Measurements from ENCODE around the gene HUNK. TPM values are rescaled to one million over a fixed set of nuclear protein-coding genes. Genes with fewer than 3 reads are reported as not detected.
"Not testable (repeated sequence)": the region's sequence is repeated elsewhere in the genome, so short reads cannot be mapped to it uniquely, and the experiment has no call there.

The HUNK gene
- total RNA-seq, 1 donor from 2014 or later = 0.77 TPM

DNA sequence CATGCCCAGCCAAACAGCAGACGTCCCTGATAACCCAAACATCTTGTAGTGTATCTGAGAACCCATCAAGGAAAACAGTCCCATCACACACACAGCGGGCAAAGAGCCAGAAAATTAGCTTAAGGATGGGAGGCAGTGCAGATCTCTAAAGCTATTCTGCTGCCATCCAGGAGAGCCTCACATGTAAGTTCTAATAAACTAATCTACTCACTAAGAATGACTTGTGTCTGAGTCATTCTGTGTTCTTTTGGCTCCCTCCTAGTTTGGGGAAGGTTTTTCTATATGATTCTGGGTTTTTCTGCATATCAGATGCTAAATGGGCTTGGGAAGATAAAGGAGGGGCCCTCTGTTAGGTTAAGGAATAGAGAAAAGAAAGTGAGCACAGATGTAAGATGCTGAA is 162.8 kb downstream of the HUNK start:
- DNase-seq (ENCODE audit: low read depth) (no peak), FAIRE-seq (no peak)
- Histone ChIP-seq H3K9me3 (ENCODE audit: insufficient read depth, low read depth, low read length) (peaks cover 3% of the 10 kb centered on the region), H3K27ac (ENCODE audit: low read depth, low read length) (no peak overlapping the region), H3K4me1 (ENCODE audit: insufficient read depth, low read length) (no peaks in the 10 kb centered on the region), H2AFZ (ENCODE audit: low read depth, low read length) (no peak overlapping the region), H3K4me2 (ENCODE audit: low read length) (no peak overlapping the region), H4K20me1 (ENCODE audit: insufficient read depth, low read length) (no peaks in the 10 kb centered on the region), H3K36me3 (ENCODE audit: insufficient read depth, low read length) (no peaks in the 10 kb centered on the region), H3K9ac (ENCODE audit: low read length) (no peak overlapping the region), H3K4me3 (ENCODE audit: insufficient read depth, low read depth, low read length) (no peak overlapping the region), H3K27me3 (ENCODE audit: insufficient read depth, low read length) (no peaks in the 10 kb centered on the region), H3K79me2 (ENCODE audit: insufficient read depth, low read length) (no peaks in the 10 kb centered on the region)
- peaks cover 7% of the 10 kb centered on the region for H3K9me3 Mint-ChIP-seq (ENCODE audit: unreplicated experiment)
- H3K36me3 Mint-ChIP-seq (ENCODE audit: low read depth, unreplicated experiment) = no peaks in the 10 kb centered on the region
- TF ChIP-seq, protein P1, sequence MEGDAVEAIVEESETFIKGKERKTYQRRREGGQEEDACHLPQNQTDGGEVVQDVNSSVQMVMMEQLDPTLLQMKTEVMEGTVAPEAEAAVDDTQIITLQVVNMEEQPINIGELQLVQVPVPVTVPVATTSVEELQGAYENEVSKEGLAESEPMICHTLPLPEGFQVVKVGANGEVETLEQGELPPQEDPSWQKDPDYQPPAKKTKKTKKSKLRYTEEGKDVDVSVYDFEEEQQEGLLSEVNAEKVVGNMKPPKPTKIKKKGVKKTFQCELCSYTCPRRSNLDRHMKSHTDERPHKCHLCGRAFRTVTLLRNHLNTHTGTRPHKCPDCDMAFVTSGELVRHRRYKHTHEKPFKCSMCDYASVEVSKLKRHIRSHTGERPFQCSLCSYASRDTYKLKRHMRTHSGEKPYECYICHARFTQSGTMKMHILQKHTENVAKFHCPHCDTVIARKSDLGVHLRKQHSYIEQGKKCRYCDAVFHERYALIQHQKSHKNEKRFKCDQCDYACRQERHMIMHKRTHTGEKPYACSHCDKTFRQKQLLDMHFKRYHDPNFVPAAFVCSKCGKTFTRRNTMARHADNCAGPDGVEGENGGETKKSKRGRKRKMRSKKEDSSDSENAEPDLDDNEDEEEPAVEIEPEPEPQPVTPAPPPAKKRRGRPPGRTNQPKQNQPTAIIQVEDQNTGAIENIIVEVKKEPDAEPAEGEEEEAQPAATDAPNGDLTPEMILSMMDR (IDR thresholded peaks at IDR 0.05; ENCODE audit: insufficient read depth, low read depth, low read length) = no peak
- TF ChIP-seq EZH2 (IDR thresholded peaks at IDR 0.05; ENCODE audit: insufficient read depth, low read length) = no peak
- H3K27ac Mint-ChIP-seq (ENCODE audit: unreplicated experiment) = no peak overlapping the region
- H3K27me3 Mint-ChIP-seq (ENCODE audit: low read depth, unreplicated experiment) = peaks cover 21% of the 10 kb centered on the region
- no peaks in the 10 kb centered on the region for H3K4me1 Mint-ChIP-seq (ENCODE audit: low read depth, unreplicated experiment)
- H3K4me3 Mint-ChIP-seq (ENCODE audit: unreplicated experiment) = no peak overlapping the region

DNA sequence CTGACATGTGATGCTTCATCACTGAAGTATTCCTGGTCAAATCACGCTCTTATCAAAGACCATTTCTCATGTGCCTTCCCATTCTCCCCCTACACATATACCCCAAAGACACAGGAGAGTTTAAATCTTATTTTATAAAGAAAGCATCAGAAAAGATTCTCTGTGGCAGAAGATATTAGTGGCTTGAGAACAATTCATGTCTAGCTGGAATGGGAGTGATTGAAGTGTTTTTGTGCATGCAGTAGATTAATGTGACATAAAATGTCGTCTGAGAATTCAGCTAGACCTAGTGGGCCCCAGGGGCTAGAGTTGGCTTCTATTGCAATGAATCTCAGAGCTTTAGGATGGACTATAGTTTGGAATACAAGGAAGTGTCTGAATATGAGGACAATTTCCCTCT is 163.9 kb downstream of the HUNK start:
- Mint-ChIP-seq H3K27ac (ENCODE audit: unreplicated experiment) (no peak overlapping the region), H3K27me3 (ENCODE audit: low read depth, unreplicated experiment) (peaks cover 23% of the 10 kb centered on the region), H3K4me1 (ENCODE audit: low read depth, unreplicated experiment) (no peaks in the 10 kb centered on the region), H3K9me3 (ENCODE audit: unreplicated experiment) (peaks cover 14% of the 10 kb centered on the region), H3K4me3 (ENCODE audit: unreplicated experiment) (no peak overlapping the region), H3K36me3 (ENCODE audit: low read depth, unreplicated experiment) (no peaks in the 10 kb centered on the region)
- Histone ChIP-seq H3K4me2 (ENCODE audit: low read length) (no peak overlapping the region), H3K27me3 (ENCODE audit: insufficient read depth, low read length) (no peaks in the 10 kb centered on the region), H3K4me1 (ENCODE audit: insufficient read depth, low read length) (no peaks in the 10 kb centered on the region), H3K27ac (ENCODE audit: low read depth, low read length) (no peak overlapping the region), H4K20me1 (ENCODE audit: insufficient read depth, low read length) (no peaks in the 10 kb centered on the region), H3K9me3 (ENCODE audit: insufficient read depth, low read depth, low read length) (peaks cover 1% of the 10 kb centered on the region), H2AFZ (ENCODE audit: low read depth, low read length) (no peak overlapping the region), H3K9ac (ENCODE audit: low read length) (no peak overlapping the region), H3K4me3 (ENCODE audit: insufficient read depth, low read depth, low read length) (no peak overlapping the region), H3K36me3 (ENCODE audit: insufficient read depth, low read length) (no peaks in the 10 kb centered on the region), H3K79me2 (ENCODE audit: insufficient read depth, low read length) (no peaks in the 10 kb centered on the region)
- FAIRE-seq (no peak), DNase-seq (ENCODE audit: low read depth) (no peak)
- TF ChIP-seq, protein P1 (IDR thresholded peaks at IDR 0.05; ENCODE audit: insufficient read depth, low read depth, low read length) = no peak
- TF ChIP-seq EZH2 (IDR thresholded peaks at IDR 0.05; ENCODE audit: insufficient read depth, low read length) = no peak

DNA sequence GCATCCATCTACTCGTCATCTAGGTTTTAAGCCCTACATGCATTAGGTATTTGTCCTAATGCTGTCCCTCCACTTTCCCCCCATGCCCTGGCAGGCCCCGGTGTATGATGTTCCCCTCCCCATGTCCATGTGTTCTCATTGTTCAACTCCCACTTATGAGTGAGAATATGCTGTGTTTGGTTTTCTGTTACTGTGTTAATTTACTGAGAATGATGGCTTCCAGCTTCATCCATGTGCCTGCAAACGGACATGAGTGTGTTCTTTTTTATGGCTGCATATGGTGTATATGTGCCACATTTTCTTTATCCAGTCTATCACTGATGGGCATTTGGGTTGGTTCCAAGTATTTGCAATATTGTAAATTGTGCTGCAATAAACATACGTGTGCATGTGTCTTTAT is 165.9 kb downstream of the HUNK start:
- not testable (repeated sequence) for H3K4me1 Mint-ChIP-seq (ENCODE audit: low read depth, unreplicated experiment)

More for the DNA sequence above, 165.9 kb downstream of the HUNK start:
- H3K9me3 ChIP-seq (ENCODE audit: insufficient read depth, low read depth, low read length); H3K4me2 ChIP-seq (ENCODE audit: low read length); H3K36me3 Mint-ChIP-seq (ENCODE audit: low read depth, unreplicated experiment); H3K27ac ChIP-seq (ENCODE audit: low read depth, low read length); H3K27ac Mint-ChIP-seq (ENCODE audit: unreplicated experiment); H3K4me3 Mint-ChIP-seq (ENCODE audit: unreplicated experiment); H3K4me3 ChIP-seq (ENCODE audit: insufficient read depth, low read depth, low read length); H3K27me3 ChIP-seq (ENCODE audit: insufficient read depth, low read length); FAIRE-seq; H3K4me1 ChIP-seq (ENCODE audit: insufficient read depth, low read length); H3K36me3 ChIP-seq (ENCODE audit: insufficient read depth, low read length); H3K9ac ChIP-seq (ENCODE audit: low read length); H2AFZ ChIP-seq (ENCODE audit: low read depth, low read length); H4K20me1 ChIP-seq (ENCODE audit: insufficient read depth, low read length); H3K79me2 ChIP-seq (ENCODE audit: insufficient read depth, low read length); DNase-seq (ENCODE audit: low read depth): not testable (repeated sequence)
- peaks cover 16% of the 10 kb centered on the region for H3K9me3 Mint-ChIP-seq (ENCODE audit: unreplicated experiment)
- H3K27me3 Mint-ChIP-seq (ENCODE audit: low read depth, unreplicated experiment) = peaks cover 26% of the 10 kb centered on the region

All from astrocyte (in vitro differentiated cells and primary cell).